Measurements from ENCODE around the gene GSTM4. TPM values are rescaled to one million over a fixed set of nuclear protein-coding genes. Genes with fewer than 3 reads are reported as not detected.

Gene GSTM4
- 32.2 TPM for polyA plus RNA-seq (2013, experiment 1 of 2)
- polyA plus RNA-seq (2013, experiment 2 of 2): 30.4 TPM

DNA sequence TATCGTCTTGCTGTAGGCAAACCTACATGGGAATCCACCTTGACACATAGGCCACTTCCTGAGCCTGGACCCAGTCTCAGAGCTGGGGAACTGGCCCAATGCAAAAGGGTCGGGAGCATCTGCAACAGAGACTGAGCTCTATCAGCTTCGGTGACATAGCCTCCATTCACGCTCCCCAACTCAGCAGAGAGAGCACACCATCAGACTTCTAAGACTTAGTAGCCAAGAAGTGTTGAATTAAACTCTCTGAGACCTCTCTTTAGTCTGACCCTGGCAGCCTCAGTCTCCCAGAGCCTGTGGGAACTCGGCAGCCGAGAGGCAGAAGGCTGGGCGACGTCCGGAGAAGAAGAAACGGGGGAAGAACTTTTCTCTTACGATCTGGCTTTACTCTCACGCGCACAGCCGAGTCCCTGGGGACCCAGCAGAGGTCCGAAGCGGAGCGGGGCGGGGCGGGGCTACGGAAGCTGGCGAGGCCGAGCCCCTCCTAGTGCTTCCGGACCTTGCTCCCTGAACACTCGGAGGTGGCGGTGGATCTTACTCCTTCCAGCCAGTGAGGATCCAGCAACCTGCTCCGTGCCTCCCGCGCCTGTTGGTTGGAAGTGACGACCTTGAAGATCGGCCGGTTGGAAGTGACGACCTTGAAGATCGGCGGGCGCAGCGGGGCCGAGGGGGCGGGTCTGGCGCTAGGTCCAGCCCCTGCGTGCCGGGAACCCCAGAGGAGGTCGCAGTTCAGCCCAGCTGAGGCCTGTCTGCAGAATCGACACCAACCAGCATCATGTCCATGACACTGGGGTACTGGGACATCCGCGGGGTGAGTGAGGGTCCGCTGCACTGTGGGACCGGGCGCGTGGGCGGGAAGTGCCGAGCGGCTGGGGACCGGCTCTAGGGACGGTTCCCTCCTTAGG is at the start of gene GSTM4:
GSTM4 (plus strand) TSS at position 485 of the 905 bp plus-strand sequence; CDS start at position 776, 291 bp downstream.
- H3K27me3 ChIP-seq (ENCODE audit: control insufficient read depth in 1 of 2, insufficient read depth in 1 of 2, low read length in 2 of 2): peaks cover 12% of the 10 kb centered on the region in 2 experiments
- peak within 1 kb of the TSS; percentile 97 for H4K8ac ChIP-seq (ENCODE audit: low read length)
- peak within 1 kb of the TSS in 1 of 2 experiments; percentile 94 for H2BK12ac ChIP-seq (ENCODE audit: low read length in 2 of 2)
- H3K18ac ChIP-seq (ENCODE audit: low read depth in 1 of 2, low read length in 2 of 2): peak within 1 kb of the TSS; percentile 6 to 95
- peak within 1 kb of the TSS; percentile 73 for H3K4me2 ChIP-seq (ENCODE audit: low read length, poor library complexity, severe bottlenecking)
- H2AFZ ChIP-seq (ENCODE audit: low read depth, low read length): peak within 1 kb of the TSS; percentile 91
- H3K79me1 ChIP-seq (replicated peaks; ENCODE audit: low read length, poor library complexity, severe bottlenecking): no peaks in the 10 kb centered on the region
- no peak within 1 kb of the TSS for H2AK5ac ChIP-seq (ENCODE audit: low read length, severe bottlenecking)
- peak within 1 kb of the TSS in 1 of 2 experiments; percentile 89 for H3K14ac ChIP-seq (ENCODE audit: low read length in 2 of 2)
- DNase-seq: peak; percentile 90
- peak within 1 kb of the TSS in 1 of 2 experiments; percentile 63 for H3K23ac ChIP-seq (ENCODE audit: low read length in 2 of 2)
- H3K4me3 ChIP-seq (ENCODE audit: insufficient read depth in 1 of 2, low read depth in 1 of 2, low read length in 2 of 2): peak within 1 kb of the TSS; percentile 64 to 90
- peaks cover 0 to 7% of the 10 kb centered on the region in 2 experiments for H3K36me3 ChIP-seq (ENCODE audit: control insufficient read depth in 1 of 2, insufficient read depth in 2 of 2, low read depth in 1 of 2, low read length in 2 of 2)
- peak within 1 kb of the TSS; percentile 24 for H3K27ac ChIP-seq (ENCODE audit: low read length, poor library complexity, severe bottlenecking)
- H2BK5ac ChIP-seq (ENCODE audit: low read depth, low read length, poor library complexity, severe bottlenecking): no peak within 1 kb of the TSS
- H2BK15ac ChIP-seq (ENCODE audit: low read depth, poor library complexity, severe bottlenecking): peak within 1 kb of the TSS; percentile 61
- H2BK120ac ChIP-seq (ENCODE audit: low read depth, low read length): no peak within 1 kb of the TSS
- H3K4ac ChIP-seq (ENCODE audit: low read depth in 1 of 2, low read length in 2 of 2): peak within 1 kb of the TSS; percentile 59 to 76
- peak within 1 kb of the TSS; percentile 93 for H3K9ac ChIP-seq (ENCODE audit: low read length)
- no peaks in the 10 kb centered on the region for H3K9me3 ChIP-seq (ENCODE audit: control insufficient read depth, low read length)
- peak within 1 kb of the TSS; percentile 56 for H4K91ac ChIP-seq (ENCODE audit: low read length)
- H3K4me1 ChIP-seq (ENCODE audit: control insufficient read depth, insufficient read depth, low read depth, low read length): peaks cover 29% of the 10 kb centered on the region
- WGBS: 6% methylated on average over 52 of the region's 54 CpGs

DNA sequence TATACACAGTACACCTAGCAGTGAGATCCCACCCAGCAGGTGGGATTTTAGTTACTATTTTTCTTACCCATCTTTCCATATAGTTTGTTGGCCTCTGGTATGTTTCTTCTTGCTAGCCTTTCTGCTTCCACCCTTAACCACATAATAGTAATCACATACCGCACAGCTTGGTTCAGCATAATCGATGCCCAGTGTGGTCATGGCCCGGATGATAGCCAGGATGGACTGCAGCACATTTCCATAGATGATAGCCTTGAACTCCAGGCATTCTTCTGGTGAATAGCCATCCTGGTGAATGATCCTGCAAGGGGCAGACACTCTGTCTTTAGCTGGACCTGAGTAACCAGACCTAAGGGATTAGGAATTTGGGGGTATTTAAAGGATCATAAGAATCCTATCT is 46.0 kb upstream of the GSTM4 start:
- Histone ChIP-seq H2BK15ac (ENCODE audit: low read depth, poor library complexity, severe bottlenecking) (no peak overlapping the region), H2BK5ac (ENCODE audit: low read depth, low read length, poor library complexity, severe bottlenecking) (no peak overlapping the region), H2BK120ac (ENCODE audit: low read depth, low read length) (no peak overlapping the region), H3K27ac (ENCODE audit: low read length, poor library complexity, severe bottlenecking) (no peak overlapping the region), H3K4me2 (ENCODE audit: low read length, poor library complexity, severe bottlenecking) (no peak overlapping the region), H3K36me3 (ENCODE audit: control insufficient read depth in 1 of 2, insufficient read depth in 2 of 2, low read depth in 1 of 2, low read length in 2 of 2) (peaks cover 5 to 16% of the 10 kb centered on the region in 2 experiments), H2BK12ac (ENCODE audit: low read length in 2 of 2) (no peak overlapping the region), H3K14ac (ENCODE audit: low read length in 2 of 2) (no peak overlapping the region), H4K8ac (ENCODE audit: low read length) (no peak overlapping the region), H3K18ac (ENCODE audit: low read depth in 1 of 2, low read length in 2 of 2) (no peak overlapping the region), H3K4ac (ENCODE audit: low read depth in 1 of 2, low read length in 2 of 2) (no peak overlapping the region), H3K4me1 (ENCODE audit: control insufficient read depth, insufficient read depth, low read depth, low read length) (peaks cover 10% of the 10 kb centered on the region), H3K9ac (ENCODE audit: low read length) (no peak overlapping the region), H4K91ac (ENCODE audit: low read length) (no peak overlapping the region), H3K4me3 (ENCODE audit: insufficient read depth in 1 of 2, low read depth in 1 of 2, low read length in 2 of 2) (no peak overlapping the region), H2AFZ (ENCODE audit: low read depth, low read length) (no peak overlapping the region), H3K9me3 (ENCODE audit: control insufficient read depth, low read length) (no peaks in the 10 kb centered on the region), H3K23ac (ENCODE audit: low read length in 2 of 2) (no peak overlapping the region), H3K27me3 (ENCODE audit: control insufficient read depth in 1 of 2, insufficient read depth in 1 of 2, low read length in 2 of 2) (no peaks in the 10 kb centered on the region), H3K79me1 (replicated peaks; ENCODE audit: low read length, poor library complexity, severe bottlenecking) (peaks cover 13% of the 10 kb centered on the region), H2AK5ac (ENCODE audit: low read length, severe bottlenecking) (no peak overlapping the region)
- no peak for DNase-seq
- over 99% methylated on average over 3 of the region's 3 CpGs for WGBS

DNA sequence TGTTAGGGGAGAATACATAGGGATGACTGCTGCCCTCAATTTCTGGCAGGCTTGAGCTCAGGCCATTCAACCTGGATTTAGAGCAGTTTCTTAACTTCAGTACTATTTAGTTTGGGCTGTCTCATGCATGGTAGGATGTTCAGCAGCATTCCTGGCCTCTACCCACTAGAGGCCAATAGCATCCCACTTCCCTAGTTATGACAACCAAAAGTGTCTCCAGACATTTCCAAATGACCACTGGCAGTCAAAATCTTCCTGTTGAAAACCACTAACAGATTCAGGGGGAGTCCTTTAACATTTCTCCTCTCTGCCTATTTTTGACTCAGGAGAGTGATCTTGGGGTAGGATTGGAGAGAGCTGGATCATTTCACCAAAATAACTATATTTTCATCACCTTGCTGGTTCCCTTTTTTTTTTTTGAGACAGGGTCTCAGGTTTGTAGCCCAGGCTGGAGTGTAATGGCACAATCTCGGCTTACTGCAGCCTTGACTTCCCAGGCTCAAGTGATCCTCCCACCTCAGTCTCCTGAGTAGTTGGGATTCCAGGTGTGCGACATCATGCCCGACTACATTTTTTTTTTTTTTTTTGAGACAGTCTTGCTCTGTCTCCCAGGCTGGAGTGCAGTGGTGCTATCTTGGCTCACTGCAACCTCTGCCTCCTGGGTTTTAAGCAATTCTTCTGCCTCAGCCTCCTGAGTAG is 45.1 kb upstream of the GSTM4 start:
- H2AFZ ChIP-seq (ENCODE audit: low read depth, low read length): no peak overlapping the region
- H2BK5ac ChIP-seq (ENCODE audit: low read depth, low read length, poor library complexity, severe bottlenecking): no peak overlapping the region
- H3K9ac ChIP-seq (ENCODE audit: low read length): no peak overlapping the region
- no peak overlapping the region for H4K8ac ChIP-seq (ENCODE audit: low read length)
- DNase-seq: peak; percentile 52
- no peak overlapping the region for H3K23ac ChIP-seq (ENCODE audit: low read length in 2 of 2)
- H4K91ac ChIP-seq (ENCODE audit: low read length): no peak overlapping the region
- H2BK15ac ChIP-seq (ENCODE audit: low read depth, poor library complexity, severe bottlenecking): no peak overlapping the region
- 55% methylated on average over 3 of the region's 3 CpGs for WGBS
- H3K79me1 ChIP-seq (replicated peaks; ENCODE audit: low read length, poor library complexity, severe bottlenecking): peaks cover 8% of the 10 kb centered on the region
- H2BK120ac ChIP-seq (ENCODE audit: low read depth, low read length): no peak overlapping the region
- H3K4me3 ChIP-seq (ENCODE audit: insufficient read depth in 1 of 2, low read depth in 1 of 2, low read length in 2 of 2): no peak overlapping the region
- no peak overlapping the region for H3K18ac ChIP-seq (ENCODE audit: low read depth in 1 of 2, low read length in 2 of 2)
- H3K4me1 ChIP-seq (ENCODE audit: control insufficient read depth, insufficient read depth, low read depth, low read length): peaks cover 10% of the 10 kb centered on the region
- H3K4ac ChIP-seq (ENCODE audit: low read depth in 1 of 2, low read length in 2 of 2): no peak overlapping the region
- H3K36me3 ChIP-seq (ENCODE audit: control insufficient read depth in 1 of 2, insufficient read depth in 2 of 2, low read depth in 1 of 2, low read length in 2 of 2): peaks cover 4 to 7% of the 10 kb centered on the region in 2 experiments
- no peak overlapping the region for H2BK12ac ChIP-seq (ENCODE audit: low read length in 2 of 2)
- H3K14ac ChIP-seq (ENCODE audit: low read length in 2 of 2): no peak overlapping the region
- H2AK5ac ChIP-seq (ENCODE audit: low read length, severe bottlenecking): peak overlapping the region; percentile 24
- no peaks in the 10 kb centered on the region for H3K27me3 ChIP-seq (ENCODE audit: control insufficient read depth in 1 of 2, insufficient read depth in 1 of 2, low read length in 2 of 2)
- H3K27ac ChIP-seq (ENCODE audit: low read length, poor library complexity, severe bottlenecking): peak overlapping the region; percentile 28
- H3K4me2 ChIP-seq (ENCODE audit: low read length, poor library complexity, severe bottlenecking): no peak overlapping the region
- no peaks in the 10 kb centered on the region for H3K9me3 ChIP-seq (ENCODE audit: control insufficient read depth, low read length)

Measured in mesenchymal stem cell (in vitro differentiated cells and primary cell).